AG09309 (cell line): ENCODE data around the gene RPSA.

Source experiments
- DNase-seq: peaks from one replicate; pipeline ENCODE4 v3.0.0-alpha.2; 2010; ENCODE audit warnings: low read depth
- H3K4me3 ChIP-seq: 2 replicates; pipeline ENCODE4 v1.5.1; 2011; ENCODE audit warnings: mild to moderate bottlenecking, low read depth, low read length, moderate library complexity; ENCODE audit not compliant: control insufficient read depth
- TF ChIP-seq, protein P1 (sequence below): IDR thresholded peaks from 2 replicates; pipeline ENCODE4 v1.5.1; 2011; ENCODE audit warnings: mild to moderate bottlenecking, low read depth, low read length, inconsistent platforms; ENCODE audit not compliant: insufficient read depth, control insufficient read depth; ENCODE audit errors: missing control alignments

Gene RPSA

DNA sequence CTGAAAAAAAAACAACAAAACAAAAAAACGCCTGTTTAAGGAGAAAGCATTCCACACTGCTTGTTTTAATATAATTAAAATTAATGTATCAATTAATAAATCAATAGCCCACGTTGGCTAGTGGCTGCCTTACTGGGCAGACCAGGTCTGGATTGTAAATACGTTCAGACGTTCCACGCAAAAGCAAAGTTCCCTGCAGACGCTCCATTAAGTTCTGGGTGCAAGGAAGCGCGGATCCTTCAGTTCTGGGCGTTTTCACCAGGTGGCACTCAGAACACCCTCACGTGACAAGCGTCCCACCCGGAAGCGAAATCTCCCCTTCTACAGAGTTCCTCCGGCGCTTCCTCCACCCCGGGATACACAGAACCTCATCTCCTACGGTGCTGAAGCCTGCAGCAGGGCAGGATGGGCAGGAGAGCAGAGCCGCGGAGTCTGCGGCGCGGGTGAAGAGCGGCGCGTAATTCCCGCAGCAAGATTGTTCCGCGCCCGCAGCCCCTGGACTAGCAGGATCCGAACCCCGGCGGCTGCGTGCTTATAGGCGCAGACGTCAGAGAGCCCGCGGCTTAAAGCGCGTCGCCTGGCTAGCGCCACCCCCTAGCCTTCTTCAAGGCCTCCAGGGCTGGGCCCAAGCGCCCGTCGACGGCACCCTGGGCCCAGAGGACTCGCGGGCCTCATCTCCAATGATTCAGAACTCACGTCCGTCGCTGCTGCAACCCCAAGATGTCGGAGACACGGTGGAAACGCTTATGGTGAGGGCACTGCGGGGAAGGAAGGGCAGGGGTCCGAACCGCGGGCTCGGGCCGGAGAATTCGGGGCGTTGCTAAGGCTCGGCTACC lies 23.3 kb upstream of the RPSA start, which contains the start of gene SLC25A38:
SLC25A38 (plus strand) TSS at position 326 of the 836 bp plus-strand sequence; CDS start at position 681, 355 bp downstream.
- DNase-seq, result peak; percentile 43

DNA sequence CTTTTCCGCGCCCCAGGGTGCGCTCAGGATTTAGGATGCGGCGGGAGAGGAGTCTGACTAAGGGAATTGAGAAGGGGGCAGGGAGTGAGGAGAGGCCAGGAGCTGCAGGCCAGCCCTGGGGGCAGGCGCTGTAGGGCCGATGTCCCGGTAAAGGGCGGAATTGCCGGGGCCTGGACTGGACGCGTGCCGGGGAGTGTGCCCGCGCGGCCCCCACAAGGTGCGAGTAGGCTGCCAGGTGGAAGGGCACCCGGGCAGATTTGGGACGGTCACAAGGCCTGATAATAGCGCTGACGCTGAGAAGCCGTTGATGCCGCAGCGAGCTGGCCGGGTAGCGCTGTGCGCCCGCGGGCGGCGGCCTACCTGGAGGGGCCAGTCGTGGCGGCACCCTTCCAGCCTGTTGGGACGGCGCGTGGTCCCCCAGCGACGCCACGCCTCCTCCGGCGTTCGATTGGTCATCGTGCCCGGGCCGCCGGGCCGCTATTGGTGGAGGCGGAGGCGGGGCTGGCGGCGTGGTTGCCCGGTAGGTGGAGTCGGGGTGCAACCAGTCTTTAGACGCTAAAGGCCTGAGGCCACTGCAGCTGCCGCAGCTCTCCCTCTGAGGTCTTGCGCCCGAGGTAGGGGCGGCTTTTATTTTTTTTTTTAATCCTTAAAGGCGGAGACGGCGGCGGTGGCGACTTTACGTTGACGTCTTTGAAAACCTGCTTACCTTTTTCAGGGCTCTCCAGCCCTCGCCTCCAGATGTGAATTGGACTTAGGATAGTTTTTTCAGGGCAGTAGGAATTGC lies 22.4 kb upstream of the RPSA start:
- peak overlapping the region; percentile 54 for H3K4me3 ChIP-seq
- TF ChIP-seq, protein P1, sequence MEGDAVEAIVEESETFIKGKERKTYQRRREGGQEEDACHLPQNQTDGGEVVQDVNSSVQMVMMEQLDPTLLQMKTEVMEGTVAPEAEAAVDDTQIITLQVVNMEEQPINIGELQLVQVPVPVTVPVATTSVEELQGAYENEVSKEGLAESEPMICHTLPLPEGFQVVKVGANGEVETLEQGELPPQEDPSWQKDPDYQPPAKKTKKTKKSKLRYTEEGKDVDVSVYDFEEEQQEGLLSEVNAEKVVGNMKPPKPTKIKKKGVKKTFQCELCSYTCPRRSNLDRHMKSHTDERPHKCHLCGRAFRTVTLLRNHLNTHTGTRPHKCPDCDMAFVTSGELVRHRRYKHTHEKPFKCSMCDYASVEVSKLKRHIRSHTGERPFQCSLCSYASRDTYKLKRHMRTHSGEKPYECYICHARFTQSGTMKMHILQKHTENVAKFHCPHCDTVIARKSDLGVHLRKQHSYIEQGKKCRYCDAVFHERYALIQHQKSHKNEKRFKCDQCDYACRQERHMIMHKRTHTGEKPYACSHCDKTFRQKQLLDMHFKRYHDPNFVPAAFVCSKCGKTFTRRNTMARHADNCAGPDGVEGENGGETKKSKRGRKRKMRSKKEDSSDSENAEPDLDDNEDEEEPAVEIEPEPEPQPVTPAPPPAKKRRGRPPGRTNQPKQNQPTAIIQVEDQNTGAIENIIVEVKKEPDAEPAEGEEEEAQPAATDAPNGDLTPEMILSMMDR, result peak; percentile 10
- peak; percentile 63 for DNase-seq

More for the DNA sequence above, 23.3 kb upstream of the RPSA start, which contains the start of gene SLC25A38:
- peak within 1 kb of the TSS; percentile 54 for H3K4me3 ChIP-seq
- TF ChIP-seq, protein P1, result peak; percentile 1

DNA sequence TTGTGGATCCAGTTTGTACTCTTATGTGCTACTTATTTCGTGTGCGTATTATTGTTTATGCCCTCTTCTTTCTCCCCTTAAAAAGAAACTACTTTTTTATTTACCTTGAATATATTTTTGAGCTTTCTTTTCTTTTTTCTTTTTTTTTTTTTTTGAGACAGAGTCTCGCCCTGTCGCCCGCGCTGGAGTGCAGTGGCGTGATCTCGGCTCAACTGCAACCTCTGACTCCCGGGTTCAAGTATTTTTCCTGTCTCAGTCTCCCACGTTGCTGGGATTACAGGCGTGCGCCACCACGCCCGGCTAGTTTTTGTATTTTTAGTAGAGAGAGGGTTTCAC lies 21.9 kb upstream of the RPSA start:
- peak overlapping the region; percentile 54 for H3K4me3 ChIP-seq
- no peak for DNase-seq
- TF ChIP-seq, protein P1, result no peak

DNA sequence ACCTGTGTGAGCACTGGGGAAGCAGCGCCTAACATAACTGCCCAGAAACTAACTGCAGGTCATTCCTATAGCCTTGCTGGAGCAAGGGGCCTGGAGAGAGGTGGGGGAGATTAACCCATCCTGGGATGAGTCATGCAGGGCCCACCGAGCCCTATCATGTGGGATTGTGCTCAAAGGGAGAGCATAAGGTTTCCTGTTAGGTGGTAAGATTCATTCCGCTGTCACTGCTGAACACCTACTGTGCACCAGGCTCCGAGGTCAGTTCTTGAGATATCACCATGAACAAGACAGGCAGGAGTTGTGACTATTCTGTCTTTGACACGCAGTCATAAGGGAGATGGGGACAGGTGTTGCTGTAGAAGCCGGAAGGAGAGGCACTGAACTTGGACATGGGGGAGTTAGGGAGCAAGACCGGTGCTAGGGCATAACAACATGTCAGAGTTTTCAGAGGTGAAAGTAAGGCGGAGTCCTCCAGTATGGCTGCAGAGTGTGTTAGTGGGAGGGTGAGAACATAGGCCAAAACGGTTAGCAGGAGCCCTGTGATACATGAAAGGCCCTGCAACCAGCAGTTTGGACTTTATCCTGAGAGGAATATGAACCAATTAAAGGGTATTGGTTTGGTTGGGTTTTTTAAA lies 20.9 kb upstream of the RPSA start:
- no peak for DNase-seq
- TF ChIP-seq, protein P1, result no peak
- no peak overlapping the region for H3K4me3 ChIP-seq

DNA sequence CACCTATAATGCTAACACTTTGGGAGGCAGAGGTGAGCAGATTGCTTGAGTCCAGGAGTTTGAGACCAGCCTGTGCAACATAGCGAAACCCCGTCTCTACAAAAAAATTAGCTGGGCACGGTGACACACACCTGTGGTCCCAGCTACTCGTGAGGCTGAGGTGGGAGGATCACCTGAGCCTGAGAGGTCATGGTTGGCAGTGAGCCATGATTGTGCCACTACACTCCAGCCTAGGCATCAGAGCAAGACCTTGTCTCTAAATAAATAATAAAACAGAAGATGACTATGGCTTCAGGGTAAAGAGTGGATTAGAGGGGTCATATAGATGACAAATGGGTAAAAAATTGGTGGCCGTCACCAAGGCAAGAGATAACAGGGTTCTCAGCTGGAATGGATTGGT lies 20.2 kb upstream of the RPSA start:
- no peak for DNase-seq
- H3K4me3 ChIP-seq, result no peak overlapping the region
- TF ChIP-seq, protein P1, result no peak

DNA sequence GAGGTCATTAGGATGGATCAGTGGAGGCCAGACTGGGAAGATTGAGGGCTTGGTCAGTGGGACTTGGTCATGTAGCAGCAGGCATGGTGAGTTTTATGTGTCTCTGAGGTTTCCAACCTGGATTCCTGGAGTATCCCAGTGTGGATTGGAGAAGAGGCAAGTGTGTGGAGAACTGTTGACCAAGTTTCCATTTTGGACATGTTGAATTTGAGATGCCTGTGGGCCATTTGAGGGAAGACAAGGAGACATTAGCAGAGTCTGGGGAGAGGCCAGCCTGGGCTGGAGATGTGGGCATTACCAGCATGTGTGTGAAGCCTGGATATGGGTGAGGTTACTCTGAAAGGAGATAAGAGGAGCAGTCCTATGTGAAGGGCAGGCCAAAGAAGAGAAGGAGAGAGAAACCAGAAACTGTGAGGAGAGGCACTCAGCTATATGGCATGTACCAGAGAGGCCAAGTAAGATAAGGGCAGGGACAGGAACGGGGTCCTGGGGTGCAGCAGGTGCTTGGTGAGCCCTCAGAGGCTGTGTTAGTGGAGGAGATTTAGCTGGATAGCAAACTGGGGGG lies 19.0 kb upstream of the RPSA start:
- TF ChIP-seq, protein P1, result no peak
- DNase-seq, result no peak
- H3K4me3 ChIP-seq, result no peak overlapping the region
